COLO668 (cell line): ENCODE measurements around the gene CHML.
"Not testable (repeated sequence)": the region's sequence is repeated elsewhere in the genome, so short reads cannot be mapped to it uniquely, and the experiment has no call there.

Source experiments
- DNase-seq: peaks from one replicate; lab custom pipeline; 2025; ENCODE audit not compliant: unreplicated experiment; lab: John Stamatoyannopoulos, UW

CHML gene

GRCh38 chr1:241640149-241640866 lies at the start of gene CHML, which contains the start of gene OPN3:
Gene CHML (minus strand): TSS chr1:241640369. CDS start chr1:241635766, 4,603 bp downstream.
Gene OPN3 (minus strand): TSS chr1:241640369. CDS start chr1:241640254, 115 bp downstream.
- DNase-seq, result peak; percentile 99

- DNase-seq, result no peak
These were observed 48.8 kb upstream of the CHML start for GRCh38 chr1:241688940-241689368.

GRCh38 chr1:241684108-241684507 lies 43.9 kb upstream of the CHML start:
- DNase-seq, result no peak

GRCh38 chr1:241682921-241683320 lies 42.8 kb upstream of the CHML start:
- DNase-seq, result no peak

GRCh38 chr1:241681861-241682448 lies 41.8 kb upstream of the CHML start:
- not testable (repeated sequence) for DNase-seq

GRCh38 chr1:241679961-241680360 lies 39.8 kb upstream of the CHML start:
- DNase-seq, result no peak

- DNase-seq, result no peak
These were observed 39.2 kb upstream of the CHML start for GRCh38 chr1:241679404-241679803.

- DNase-seq, result no peak
These were observed 38.4 kb upstream of the CHML start for GRCh38 chr1:241678536-241678935.

GRCh38 chr1:241677201-241677600 lies 37.0 kb upstream of the CHML start:
- no peak for DNase-seq

- no peak for DNase-seq
These were observed 35.8 kb upstream of the CHML start for GRCh38 chr1:241675983-241676382.

- DNase-seq, result no peak
These were observed 34.7 kb upstream of the CHML start for GRCh38 chr1:241674805-241675384.

- DNase-seq, result no peak
These were observed 32.1 kb upstream of the CHML start for GRCh38 chr1:241672301-241672700.

- DNase-seq, result no peak
These were observed 26.2 kb upstream of the CHML start for GRCh38 chr1:241666419-241666818.

- no peak for DNase-seq
These were observed 20.3 kb upstream of the CHML start for GRCh38 chr1:241660424-241660972.

GRCh38 chr1:241659016-241659415 lies 18.8 kb upstream of the CHML start:
- DNase-seq, result not testable (repeated sequence)

GRCh38 chr1:241658081-241658793 lies 18.1 kb upstream of the CHML start:
- no peak for DNase-seq

GRCh38 chr1:241654641-241655040 lies 14.5 kb upstream of the CHML start:
- no peak for DNase-seq

- DNase-seq, result no peak
These were observed 13.8 kb upstream of the CHML start for GRCh38 chr1:241654019-241654418.

- DNase-seq, result no peak
These were observed 11.8 kb upstream of the CHML start, which contains the start of gene WDR64 for GRCh38 chr1:241652012-241652411. Gene WDR64 (plus strand): TSS chr1:241652281. CDS start chr1:241652485, 204 bp downstream.

GRCh38 chr1:241648159-241648558 lies 8.0 kb upstream of the CHML start:
- DNase-seq, result no peak

- DNase-seq, result no peak
These were observed 7.5 kb upstream of the CHML start for GRCh38 chr1:241647658-241648057.
